HepG2 (cell line): Measurements from ENCODE around the gene RABEP1. TPM values are rescaled to one million over a fixed set of nuclear protein-coding genes. Genes with fewer than 3 reads are reported as not detected.

Experiments
- AHR ChIP-seq: IDR thresholded peaks from 2 replicates; pipeline ENCODE4 v1.6.1; 2018; ENCODE audit warnings: missing genetic modification reagents, missing compliant biosample characterization
- ATF1 ChIP-seq: IDR thresholded peaks from 2 replicates; pipeline ENCODE4 v1.6.1; 2016; ENCODE audit warnings: mild to moderate bottlenecking, control low read depth
- CERS6 ChIP-seq: sonication (generic); formaldehyde crosslinking; IDR thresholded peaks from 2 replicates; pipeline ENCODE4 v1.5.0; 2020; ENCODE audit warnings: missing genetic modification reagents
- EEA1 ChIP-seq: sonication (generic); formaldehyde crosslinking; IDR thresholded peaks from 2 replicates; pipeline ENCODE4 v1.5.1; 2020; ENCODE audit warnings: mild to moderate bottlenecking, missing genetic modification reagents, borderline replicate concordance
- GPBP1L1 ChIP-seq: sonication (generic); formaldehyde crosslinking; IDR thresholded peaks from 2 replicates; pipeline ENCODE4 v1.5.0; 2020; ENCODE audit warnings: mild to moderate bottlenecking, missing genetic modification reagents
- HCFC1 ChIP-seq: fragments of 150-350 bp; IDR thresholded peaks from 2 replicates; pipeline ENCODE4 v1.6.1; 2014; ENCODE audit warnings: low read depth, low read length
- JARID2 ChIP-seq: sonication (generic); formaldehyde crosslinking; IDR thresholded peaks from 2 replicates; pipeline ENCODE4 v1.8.1; 2023; ENCODE audit warnings: missing genetic modification reagents, inconsistent platforms; ENCODE audit not compliant: insufficient replicate concordance
- MBNL3 ChIP-seq: fragments of 250-450 bp; sonication (Bioruptor Pico); conservative IDR thresholded peaks from 2 replicates; pipeline ENCODE4 v1.8.0; 2022; ENCODE audit warnings: mild to moderate bottlenecking, inconsistent platforms
- MTF1 ChIP-seq: sonication (generic); formaldehyde crosslinking; IDR thresholded peaks from 2 replicates; pipeline ENCODE4 v1.5.0; 2020; ENCODE audit warnings: missing genetic modification reagents
- NFIB ChIP-seq: sonication (generic); formaldehyde crosslinking; IDR thresholded peaks from 2 replicates; pipeline ENCODE4 v1.9.0; 2021; ENCODE audit warnings: missing genetic modification reagents, mild to moderate bottlenecking, borderline replicate concordance
- RXRB ChIP-seq: IDR thresholded peaks from 2 replicates; pipeline ENCODE4 v1.6.1; 2016; ENCODE audit warnings: borderline replicate concordance, missing genetic modification reagents, missing compliant biosample characterization
- SAP130 ChIP-seq: IDR thresholded peaks from 2 replicates; pipeline ENCODE4 v1.6.1; 2016; ENCODE audit warnings: low read depth
- SOX6 ChIP-seq, 2 experiments: fragments of 450-650 bp in 1 of 2; sonication (generic) in 1 of 2; formaldehyde crosslinking in 1 of 2; IDR thresholded peaks; 2 replicates each; pipeline versions ENCODE4 v1.4.0 to v1.6.1; 2017 to 2020; ENCODE audit warnings: antibody characterized with exemption in 1 of 2, mild to moderate bottlenecking in 1 of 2, missing genetic modification reagents in 1 of 2
- SP2 ChIP-seq: sonication (generic); formaldehyde crosslinking; IDR thresholded peaks from 2 replicates; pipeline ENCODE4 v1.5.1; 2020; ENCODE audit warnings: mild to moderate bottlenecking, missing genetic modification reagents
- STAT5B ChIP-seq: sonication (generic); formaldehyde crosslinking; IDR thresholded peaks from 2 replicates; pipeline ENCODE4 v1.4.0; 2020; ENCODE audit warnings: missing genetic modification reagents
- ZFP36L1 ChIP-seq: sonication (generic); formaldehyde crosslinking; IDR thresholded peaks from 2 replicates; pipeline ENCODE4 v1.8.0; 2022; ENCODE audit warnings: mild to moderate bottlenecking, missing genetic modification reagents, moderate library complexity
- ZMYM2 ChIP-seq: sonication (generic); formaldehyde crosslinking; IDR thresholded peaks from 2 replicates; pipeline ENCODE4 v1.8.0; 2022; ENCODE audit warnings: mild to moderate bottlenecking, missing genetic modification reagents
- ZNF234 ChIP-seq: sonication (generic); formaldehyde crosslinking; conservative IDR thresholded peaks from 2 replicates; pipeline ENCODE4 v1.5.1; 2020; ENCODE audit warnings: mild to moderate bottlenecking, missing genetic modification reagents
- ZNF256 ChIP-seq: sonication (generic); formaldehyde crosslinking; conservative IDR thresholded peaks from 2 replicates; pipeline ENCODE4 v1.4.0; 2020; ENCODE audit warnings: missing genetic modification reagents
- ZNF335 ChIP-seq: sonication (generic); formaldehyde crosslinking; IDR thresholded peaks from 2 replicates; pipeline ENCODE4 v1.4.0; 2020; ENCODE audit warnings: missing genetic modification reagents
- ZNF350 ChIP-seq: sonication (generic); formaldehyde crosslinking; IDR thresholded peaks from 2 replicates; pipeline ENCODE4 v1.4.0; 2020; ENCODE audit warnings: mild to moderate bottlenecking, low read depth, missing genetic modification reagents, borderline replicate concordance
- ZNF354B ChIP-seq: sonication (generic); formaldehyde crosslinking; IDR thresholded peaks from 2 replicates; pipeline ENCODE4 v1.8.0; 2022; ENCODE audit warnings: mild to moderate bottlenecking, missing genetic modification reagents
- ZNF430 ChIP-seq: sonication (generic); formaldehyde crosslinking; IDR thresholded peaks from 2 replicates; pipeline ENCODE4 v1.9.0; 2021; ENCODE audit warnings: mild to moderate bottlenecking, missing genetic modification reagents
- ZNF572 ChIP-seq: sonication (generic); formaldehyde crosslinking; IDR thresholded peaks from 2 replicates; pipeline ENCODE4 v1.5.1; 2020; ENCODE audit warnings: mild to moderate bottlenecking, missing genetic modification reagents
- ZNF800 ChIP-seq: sonication (generic); formaldehyde crosslinking; IDR thresholded peaks from 2 replicates; pipeline ENCODE4 v1.4.0; 2020; ENCODE audit warnings: missing genetic modification reagents
- ZNF83 ChIP-seq: sonication (generic); formaldehyde crosslinking; IDR thresholded peaks from 2 replicates; pipeline ENCODE4 v1.4.0; 2020; ENCODE audit warnings: missing genetic modification reagents, mild to moderate bottlenecking, borderline replicate concordance
- polyA plus RNA-seq, 8 experiments: library from polyadenylated mRNA; depleted of rRNA in 3 of 8; stranded (reverse) in 7 of 8; unstranded in 1 of 8; fragments of >200 nt; fragmentation: Illumina TruSeq in 4 of 8; extraction: Trizol in 4 of 8; gene quantifications; 2 replicates each; pipeline versions ENCODE4 v1.2.1 to v1.2.3, GENCODE V29; 2011 to 2016; ENCODE audit warnings: low read depth in 4 of 8, missing spikeins in 1 of 8, mixed read lengths in 1 of 8; ENCODE audit not compliant: insufficient read depth in 1 of 8
- total RNA-seq, 5 experiments: library from RNA; depleted of rRNA; stranded (reverse); fragments of >200 nt; fragmentation: Illumina TruSeq; extraction: Trizol; gene quantifications; 2 replicates each; pipeline ENCODE4 v1.2.3, GENCODE V29; 2016; ENCODE audit warnings: low read depth in 1 of 5
- TF ChIP-seq, protein P1 (sequence below): sonication (generic); formaldehyde crosslinking; IDR thresholded peaks from 2 replicates; pipeline ENCODE4 v1.8.1; 2023; ENCODE audit warnings: missing genetic modification reagents, inconsistent platforms, borderline replicate concordance

The RABEP1 gene
- total and polyA plus RNA-seq, 2 of the 13 experiments (the other 11 are each of a cell fraction or from before 2014, with no cell fraction given) = 13.7 to 41.5 TPM

DNA sequence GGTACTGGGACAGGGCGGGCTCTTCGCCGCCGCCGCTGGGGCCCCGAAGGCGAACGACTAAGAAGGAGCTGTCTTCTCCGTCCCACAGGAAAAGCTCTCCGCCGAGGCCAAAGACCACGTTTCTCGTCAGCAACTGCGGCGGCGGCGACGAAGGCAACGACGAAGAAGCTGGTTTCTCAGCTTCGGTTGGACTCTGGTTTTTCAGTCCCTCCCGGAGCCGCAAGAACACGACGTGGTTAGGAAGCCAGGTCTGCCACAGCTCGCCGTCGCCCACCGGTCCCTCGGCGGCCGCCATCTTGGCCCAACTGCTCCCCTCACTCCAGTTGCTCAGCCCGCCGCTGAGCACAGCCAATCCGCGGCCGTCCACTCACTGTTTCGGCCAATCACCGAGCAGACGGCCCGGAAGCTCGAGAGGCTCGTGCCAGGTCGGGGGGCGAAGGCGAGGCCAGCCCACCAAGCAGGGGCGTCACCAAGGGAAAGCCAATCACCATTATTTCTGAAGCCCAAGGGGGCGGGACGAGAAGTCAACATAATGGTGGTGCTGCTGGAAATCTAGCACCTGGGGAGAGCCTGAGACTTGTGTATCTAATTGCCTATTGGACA is 137.4 kb downstream of the RABEP1 start, which contains the start of gene NUP88 (continued):
- no peak for TF ChIP-seq NFIB (CRISPR knock-in tag)
- TF ChIP-seq ZNF430 = peak; percentile 32; the same call in 1 of the 2 replicates
- TF ChIP-seq ZNF354B (CRISPR knock-in tag) = no peak
- TF ChIP-seq SP2 (CRISPR knock-in tag) = peak; percentile 89
- TF ChIP-seq RXRB = no peak
- peak; percentile 69; the same call in 1 of the 2 replicates for TF ChIP-seq SAP130 (CRISPR knock-in tag)
- no peak for TF ChIP-seq STAT5B
- no peak for TF ChIP-seq ZMYM2 (CRISPR knock-in tag)
- TF ChIP-seq ATF1 (CRISPR knock-in tag) = peak; percentile 87
- no peak for TF ChIP-seq MBNL3 (CRISPR knock-in tag)
- TF ChIP-seq ZNF83 = no peak; the same call in 1 of the 2 replicates
- TF ChIP-seq ZNF572 = no peak
- no peak for TF ChIP-seq ZNF800 (CRISPR knock-in tag)
- no peak for TF ChIP-seq SOX6 (IDR thresholded peaks at IDR 0.05)
- no peak; the same call in none of the 2 replicates for TF ChIP-seq SOX6 (CRISPR knock-in tag; IDR thresholded peaks at IDR 0.05)
- TF ChIP-seq, protein P1, sequence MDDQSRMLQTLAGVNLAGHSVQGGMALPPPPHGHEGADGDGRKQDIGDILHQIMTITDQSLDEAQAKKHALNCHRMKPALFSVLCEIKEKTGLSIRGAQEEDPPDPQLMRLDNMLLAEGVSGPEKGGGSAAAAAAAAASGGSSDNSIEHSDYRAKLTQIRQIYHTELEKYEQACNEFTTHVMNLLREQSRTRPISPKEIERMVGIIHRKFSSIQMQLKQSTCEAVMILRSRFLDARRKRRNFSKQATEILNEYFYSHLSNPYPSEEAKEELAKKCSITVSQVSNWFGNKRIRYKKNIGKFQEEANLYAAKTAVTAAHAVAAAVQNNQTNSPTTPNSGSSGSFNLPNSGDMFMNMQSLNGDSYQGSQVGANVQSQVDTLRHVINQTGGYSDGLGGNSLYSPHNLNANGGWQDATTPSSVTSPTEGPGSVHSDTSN (CRISPR knock-in tag) = no peak
- TF ChIP-seq AHR (CRISPR knock-in tag) = no peak
- TF ChIP-seq ZNF350 (CRISPR knock-in tag) = peak; percentile 60; the same call in 1 of the 2 replicates
- TF ChIP-seq ZNF335 (CRISPR knock-in tag) = no peak
- TF ChIP-seq ZNF234 = no peak
- no peak for TF ChIP-seq ZFP36L1 (CRISPR knock-in tag)
- TF ChIP-seq HCFC1 = peak; percentile 29; the same call in 1 of the 2 replicates
- no peak for TF ChIP-seq MTF1 (CRISPR knock-in tag)
- no peak for TF ChIP-seq ZNF256 (CRISPR knock-in tag)
- no peak for TF ChIP-seq CERS6 (CRISPR knock-in tag)
- TF ChIP-seq JARID2 (CRISPR knock-in tag) = peak; percentile 29
- no peak for TF ChIP-seq GPBP1L1 (CRISPR knock-in tag)
- no peak for TF ChIP-seq EEA1
